ENCODE results near the gene USH1G.
"Not testable (repeated sequence)": the region's sequence is repeated elsewhere in the genome, so short reads cannot be mapped to it uniquely, and the experiment has no call there.

The USH1G gene

GRCh38 chr17:74920642-74921025, 2.4 kb downstream of the USH1G start:
- TF ChIP-seq Cebpa-rat (IDR thresholded peaks at IDR 0.05): no peak
- peaks cover 69% of the 10 kb centered on the region for H3K27me3 ChIP-seq
- no peaks in the 10 kb centered on the region for H3K36me3 ChIP-seq
- peaks cover 11% of the 10 kb centered on the region; the same call in 1 of the 2 replicates for H4K20me1 ChIP-seq
- H3K9ac ChIP-seq: no peak overlapping the region
- no peak overlapping the region for H3K4me3 ChIP-seq
- no peaks in the 10 kb centered on the region for H3K9me3 ChIP-seq
- no peak overlapping the region for H3K4me2 ChIP-seq
- H3K4me1 ChIP-seq: no peaks in the 10 kb centered on the region
- no peak overlapping the region for H3K27ac ChIP-seq

- Histone ChIP-seq H3K4me2 (no peak overlapping the region), H3K4me1 (no peaks in the 10 kb centered on the region)
These were observed 2.8 kb downstream of the USH1G start for GRCh38 chr17:74920306-74920620.

GRCh38 chr17:74919440-74920305, 3.4 kb downstream of the USH1G start:
- Histone ChIP-seq H3K4me2 (peak overlapping the region; percentile 40), H3K9ac (no peak overlapping the region)
- no peak for TF ChIP-seq Cebpa-rat (IDR thresholded peaks at IDR 0.05)

More at GRCh38 chr17:74920306-74920620, 2.8 kb downstream of the USH1G start:
- Histone ChIP-seq H3K9me3 (no peaks in the 10 kb centered on the region), H4K20me1 (peaks cover 11% of the 10 kb centered on the region; the same call in 1 of the 2 replicates), H3K27ac (no peak overlapping the region), H3K9ac (no peak overlapping the region), H3K27me3 (peaks cover 66% of the 10 kb centered on the region), H3K36me3 (no peaks in the 10 kb centered on the region), H3K4me3 (no peak overlapping the region)
- no peak for TF ChIP-seq Cebpa-rat (IDR thresholded peaks at IDR 0.05)

GRCh38 chr17:74918906-74919305, 4.1 kb downstream of the USH1G start:
- Histone ChIP-seq H3K27me3 (peaks cover 52% of the 10 kb centered on the region), H4K20me1 (peaks cover 11% of the 10 kb centered on the region; the same call in 1 of the 2 replicates), H3K9me3 (0 out of 2 replicates have a peak, but pooled peaks cover under 1% of the 10 kb centered on the region), H3K27ac (no peak overlapping the region), H3K4me1 (no peaks in the 10 kb centered on the region), H3K4me3 (no peak overlapping the region), H3K9ac (no peak overlapping the region), H3K4me2 (no peak overlapping the region), H3K36me3 (no peaks in the 10 kb centered on the region)
- TF ChIP-seq Cebpa-rat (IDR thresholded peaks at IDR 0.05): no peak

More at GRCh38 chr17:74919440-74920305, 3.4 kb downstream of the USH1G start:
- Histone ChIP-seq H4K20me1 (peaks cover 11% of the 10 kb centered on the region; the same call in 1 of the 2 replicates), H3K4me1 (no peaks in the 10 kb centered on the region), H3K27ac (no peak overlapping the region), H3K36me3 (no peaks in the 10 kb centered on the region), H3K4me3 (no peak overlapping the region), H3K9me3 (no peaks in the 10 kb centered on the region), H3K27me3 (peaks cover 60% of the 10 kb centered on the region)

- Histone ChIP-seq H4K20me1 (peaks cover 11% of the 10 kb centered on the region; the same call in 1 of the 2 replicates), H3K27ac (no peak overlapping the region), H3K9ac (no peak overlapping the region), H3K9me3 (0 out of 2 replicates have a peak, but pooled peaks cover 3% of the 10 kb centered on the region), H3K27me3 (peaks cover 37% of the 10 kb centered on the region), H3K4me3 (no peak overlapping the region), H3K4me1 (no peaks in the 10 kb centered on the region), H3K36me3 (no peaks in the 10 kb centered on the region), H3K4me2 (no peak overlapping the region)
- no peak for TF ChIP-seq Cebpa-rat (IDR thresholded peaks at IDR 0.05)
These were observed 5.6 kb downstream of the USH1G start for GRCh38 chr17:74917430-74917829.

GRCh38 chr17:74916851-74917199, 6.2 kb downstream of the USH1G start:
- TF ChIP-seq Cebpa-rat (IDR thresholded peaks at IDR 0.05): no peak
- Histone ChIP-seq H3K36me3 (no peaks in the 10 kb centered on the region), H3K4me3 (no peak overlapping the region), H3K27ac (no peak overlapping the region), H3K9me3 (0 out of 2 replicates have a peak, but pooled peaks cover 3% of the 10 kb centered on the region), H4K20me1 (peaks cover 11% of the 10 kb centered on the region; the same call in 1 of the 2 replicates), H3K4me1 (no peaks in the 10 kb centered on the region), H3K27me3 (peaks cover 31% of the 10 kb centered on the region), H3K9ac (no peak overlapping the region), H3K4me2 (no peak overlapping the region)

DNA sequence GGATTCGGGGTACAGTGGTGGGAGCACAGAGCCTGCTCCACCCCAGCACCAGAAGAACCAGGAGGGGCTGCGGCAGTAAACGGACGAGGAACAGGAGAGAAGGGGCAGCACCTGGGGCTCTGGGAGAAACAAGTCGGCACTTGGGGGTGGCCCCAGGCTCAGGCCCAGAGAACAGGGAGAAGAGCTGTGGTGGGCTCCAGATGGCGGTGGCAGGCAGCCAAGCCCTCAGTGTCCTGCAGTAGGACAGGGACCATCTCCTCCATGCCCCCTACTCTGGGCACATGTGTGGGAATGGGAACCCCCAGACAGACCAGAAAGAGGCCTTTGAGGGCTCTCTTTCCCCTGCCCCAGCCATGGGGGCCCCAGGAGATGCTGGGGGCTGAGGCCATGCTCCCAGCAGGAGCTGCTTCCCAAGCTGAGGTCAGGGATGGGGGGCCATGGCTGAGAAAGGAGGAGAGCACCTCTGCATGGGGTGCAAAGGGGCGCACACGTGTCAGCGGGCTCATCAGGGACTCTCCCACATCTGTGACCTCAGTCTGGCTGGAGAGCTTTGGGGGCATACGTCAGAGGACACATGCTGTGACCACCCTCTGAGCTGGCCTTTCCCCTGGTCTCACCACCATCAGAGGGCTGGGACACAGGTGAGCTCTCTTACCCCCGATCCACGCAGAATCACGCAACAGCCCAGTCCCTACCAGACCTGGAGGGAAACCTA, 6.8 kb downstream of the USH1G start:
- Histone ChIP-seq H3K36me3 (no peaks in the 10 kb centered on the region), H3K4me1 (no peaks in the 10 kb centered on the region), H4K20me1 (peaks cover 5% of the 10 kb centered on the region; the same call in 1 of the 2 replicates), H3K27ac (no peak overlapping the region), H3K4me2 (no peak overlapping the region), H3K9me3 (0 out of 2 replicates have a peak, but pooled peaks cover 3% of the 10 kb centered on the region), H3K4me3 (no peak overlapping the region), H3K9ac (no peak overlapping the region), H3K27me3 (peaks cover 26% of the 10 kb centered on the region)
- TF ChIP-seq Cebpa-rat (IDR thresholded peaks at IDR 0.05): no peak

DNA sequence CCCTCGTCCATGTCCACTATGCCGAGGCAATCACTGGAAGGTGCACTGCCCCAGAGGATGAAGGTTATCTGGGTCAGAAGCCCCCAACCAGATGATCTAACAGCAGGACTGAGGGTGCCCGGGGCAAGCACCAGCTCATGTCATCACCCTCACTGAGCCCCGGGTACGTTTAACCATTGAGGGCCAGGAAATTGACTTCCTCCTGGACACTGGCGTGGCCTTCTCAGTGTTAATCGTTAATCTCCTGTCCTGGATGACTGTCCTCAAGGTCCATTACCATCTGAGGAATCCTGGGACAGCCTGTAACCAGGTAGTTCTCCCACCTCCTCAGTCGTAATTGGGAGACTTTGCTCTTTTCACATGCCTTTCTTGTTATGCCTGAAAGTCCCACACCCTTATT, 11.6 kb downstream of the USH1G start:
- H3K4me3 ChIP-seq, H3K9ac ChIP-seq, H3K36me3 ChIP-seq, H3K4me2 ChIP-seq, H3K4me1 ChIP-seq, H3K27me3 ChIP-seq, H3K27ac ChIP-seq, H4K20me1 ChIP-seq, H3K9me3 ChIP-seq: not testable (repeated sequence)

- not testable (repeated sequence) for H3K4me3 ChIP-seq, H3K9ac ChIP-seq, H3K27me3 ChIP-seq, H3K9me3 ChIP-seq, H3K4me1 ChIP-seq, H3K27ac ChIP-seq, H3K4me2 ChIP-seq, H3K36me3 ChIP-seq, H4K20me1 ChIP-seq
These were observed 14.0 kb downstream of the USH1G start for GRCh38 chr17:74909097-74909496.

DNA sequence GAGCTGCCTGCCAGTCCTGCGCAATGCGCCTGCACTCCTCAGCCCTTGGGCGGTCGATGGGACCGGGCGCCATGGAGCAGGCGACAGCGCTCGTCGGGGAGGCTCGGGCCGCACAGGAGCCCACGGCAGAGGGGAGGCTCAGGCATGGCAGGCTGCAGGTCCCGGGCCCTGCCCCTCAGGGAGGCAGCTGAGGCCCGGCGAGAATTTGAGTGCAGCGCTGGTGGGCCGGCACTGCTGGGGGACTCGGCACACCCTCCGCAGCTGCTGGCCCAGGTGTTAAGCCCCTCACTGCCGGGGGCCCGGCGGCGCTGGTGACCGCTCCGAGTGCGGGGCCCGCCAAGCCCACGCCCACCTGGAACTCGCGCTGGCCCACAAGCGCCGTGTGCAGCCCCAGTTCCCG, 16.0 kb downstream of the USH1G start:
- Histone ChIP-seq H3K4me1 (peaks cover 8% of the 10 kb centered on the region), H3K36me3 (no peaks in the 10 kb centered on the region), H3K9ac (no peak overlapping the region), H4K20me1 (no peaks in the 10 kb centered on the region), H3K4me3 (no peak overlapping the region), H3K4me2 (no peak overlapping the region), H3K9me3 (peaks cover 5% of the 10 kb centered on the region; the same call in 1 of the 2 replicates), H3K27ac (no peak overlapping the region), H3K27me3 (no peaks in the 10 kb centered on the region)
- TF ChIP-seq Cebpa-rat (IDR thresholded peaks at IDR 0.05): no peak

DNA sequence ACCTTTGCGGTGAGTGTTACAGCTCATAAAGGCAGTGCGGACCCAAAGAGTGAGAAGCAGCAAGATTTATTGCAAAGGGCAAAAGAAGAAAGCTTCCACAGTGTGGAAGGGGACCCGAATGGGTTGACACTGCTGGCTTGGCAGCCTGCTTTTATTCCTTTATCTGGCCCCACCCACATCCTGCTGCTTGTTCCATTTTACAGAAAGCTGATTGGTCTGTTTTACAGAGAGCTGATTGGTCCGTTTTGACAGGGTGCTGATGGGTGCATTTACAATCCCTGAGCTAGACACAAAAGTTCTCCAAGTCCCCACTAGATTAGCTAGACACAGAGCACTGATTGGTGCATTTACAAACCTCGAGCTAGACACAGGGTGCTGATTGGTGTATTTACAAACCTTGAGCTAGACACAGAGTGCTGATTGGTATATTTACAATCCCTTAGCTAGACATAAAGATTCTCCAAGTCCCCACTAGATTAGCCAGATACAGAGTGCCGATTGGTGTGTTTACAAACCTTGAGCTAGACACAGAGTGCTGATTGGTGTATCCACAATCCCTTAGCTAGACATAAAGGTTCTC, 16.8 kb downstream of the USH1G start:
- H3K9ac ChIP-seq, H3K4me2 ChIP-seq, H3K4me3 ChIP-seq, H3K9me3 ChIP-seq, H3K27me3 ChIP-seq, H4K20me1 ChIP-seq, H3K27ac ChIP-seq, H3K36me3 ChIP-seq: not testable (repeated sequence)
- H3K4me1 ChIP-seq: peaks cover 15% of the 10 kb centered on the region

All from BLaER1 (cell line).